ENCODE data around the gene MS4A4E.

The MS4A4E gene

DNA sequence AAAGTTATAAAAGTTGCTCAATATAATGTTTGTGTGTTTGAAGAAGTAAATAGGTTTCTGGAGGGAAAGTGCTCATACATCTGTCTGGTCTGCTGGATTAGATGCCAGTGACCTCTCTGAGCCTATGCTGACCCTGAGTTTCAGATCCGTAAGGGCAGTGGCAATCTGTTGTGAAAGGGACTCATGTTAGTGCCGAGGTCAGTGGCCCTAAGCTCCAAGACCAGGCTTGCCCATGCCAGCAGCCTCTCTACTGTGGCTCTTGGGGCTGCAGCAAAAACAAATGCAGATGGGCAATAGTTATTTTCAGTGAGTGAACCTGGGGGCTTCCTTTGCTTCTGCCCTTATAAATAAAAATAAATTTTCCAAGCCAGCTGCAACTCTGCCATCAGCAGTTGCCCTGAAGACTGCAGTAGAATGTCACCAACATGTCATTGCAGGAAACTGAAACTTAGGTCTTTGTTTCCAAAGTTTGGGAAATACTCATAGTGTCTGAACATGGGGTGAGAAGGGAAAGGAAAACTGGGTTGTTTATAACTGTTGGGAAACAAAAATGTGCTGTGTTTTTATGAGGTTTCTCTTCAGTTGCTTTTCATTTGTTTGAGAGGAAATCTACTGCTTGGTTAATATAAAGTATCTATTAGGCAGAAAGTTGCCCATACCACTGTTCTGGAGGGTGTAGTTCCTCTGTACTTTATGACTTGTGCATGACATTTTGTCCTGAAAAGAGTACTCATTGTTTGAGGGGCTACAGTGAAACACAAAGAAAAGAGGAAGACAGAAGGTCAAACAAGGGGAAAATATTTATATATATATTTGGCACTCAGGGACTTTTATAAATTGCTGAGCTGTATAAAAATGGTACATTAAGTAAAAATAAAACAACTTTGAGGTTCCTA, 9.5 kb upstream of the MS4A4E start:
- no peak for DNase-seq (ENCODE audit: low read depth)
- H3K4me3 ChIP-seq (ENCODE audit: low read depth, low read length): no peak overlapping the region
- TF ChIP-seq, protein P1, sequence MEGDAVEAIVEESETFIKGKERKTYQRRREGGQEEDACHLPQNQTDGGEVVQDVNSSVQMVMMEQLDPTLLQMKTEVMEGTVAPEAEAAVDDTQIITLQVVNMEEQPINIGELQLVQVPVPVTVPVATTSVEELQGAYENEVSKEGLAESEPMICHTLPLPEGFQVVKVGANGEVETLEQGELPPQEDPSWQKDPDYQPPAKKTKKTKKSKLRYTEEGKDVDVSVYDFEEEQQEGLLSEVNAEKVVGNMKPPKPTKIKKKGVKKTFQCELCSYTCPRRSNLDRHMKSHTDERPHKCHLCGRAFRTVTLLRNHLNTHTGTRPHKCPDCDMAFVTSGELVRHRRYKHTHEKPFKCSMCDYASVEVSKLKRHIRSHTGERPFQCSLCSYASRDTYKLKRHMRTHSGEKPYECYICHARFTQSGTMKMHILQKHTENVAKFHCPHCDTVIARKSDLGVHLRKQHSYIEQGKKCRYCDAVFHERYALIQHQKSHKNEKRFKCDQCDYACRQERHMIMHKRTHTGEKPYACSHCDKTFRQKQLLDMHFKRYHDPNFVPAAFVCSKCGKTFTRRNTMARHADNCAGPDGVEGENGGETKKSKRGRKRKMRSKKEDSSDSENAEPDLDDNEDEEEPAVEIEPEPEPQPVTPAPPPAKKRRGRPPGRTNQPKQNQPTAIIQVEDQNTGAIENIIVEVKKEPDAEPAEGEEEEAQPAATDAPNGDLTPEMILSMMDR (IDR thresholded peaks at IDR 0.05; ENCODE audit: low read depth, low read length, missing control alignments): no peak

DNA sequence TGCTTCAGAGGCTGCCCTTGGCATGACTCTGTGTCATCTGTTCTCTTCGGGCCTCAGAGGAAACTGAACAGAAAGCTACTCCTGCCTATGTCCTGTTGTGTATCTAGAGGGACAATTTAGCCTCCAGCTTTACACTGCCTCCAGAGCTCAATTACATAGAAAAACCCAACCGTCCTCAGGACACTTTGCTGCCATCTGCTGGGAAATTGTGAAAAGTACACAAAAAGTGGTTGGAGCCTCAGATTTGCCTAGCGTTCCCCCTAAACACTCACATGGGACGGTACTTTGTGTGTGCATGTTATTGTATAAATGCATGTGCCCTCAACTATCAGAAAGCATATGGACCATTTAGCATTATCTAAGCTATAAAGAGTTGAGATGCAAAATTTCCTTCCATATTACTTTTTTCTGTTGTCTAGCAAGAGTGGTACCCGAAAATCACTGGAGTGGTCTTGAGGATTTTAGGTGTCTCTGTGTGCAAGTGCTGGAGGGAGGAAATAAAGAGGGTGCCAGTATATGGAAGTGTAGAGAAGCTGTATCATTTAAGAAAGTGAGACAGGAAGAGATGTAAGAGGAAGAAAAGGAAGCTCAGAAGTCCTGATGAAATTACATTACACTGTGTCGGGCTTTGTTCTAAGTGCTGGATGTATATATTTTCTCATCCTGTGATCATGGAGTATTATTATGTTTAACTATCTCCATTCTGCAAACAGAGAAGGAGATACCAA, 8.7 kb upstream of the MS4A4E start:
- no peak for DNase-seq (ENCODE audit: low read depth)
- no peak overlapping the region for H3K4me3 ChIP-seq (ENCODE audit: low read depth, low read length)
- TF ChIP-seq, protein P1 (IDR thresholded peaks at IDR 0.05; ENCODE audit: low read depth, low read length, missing control alignments): peak; percentile 49

DNA sequence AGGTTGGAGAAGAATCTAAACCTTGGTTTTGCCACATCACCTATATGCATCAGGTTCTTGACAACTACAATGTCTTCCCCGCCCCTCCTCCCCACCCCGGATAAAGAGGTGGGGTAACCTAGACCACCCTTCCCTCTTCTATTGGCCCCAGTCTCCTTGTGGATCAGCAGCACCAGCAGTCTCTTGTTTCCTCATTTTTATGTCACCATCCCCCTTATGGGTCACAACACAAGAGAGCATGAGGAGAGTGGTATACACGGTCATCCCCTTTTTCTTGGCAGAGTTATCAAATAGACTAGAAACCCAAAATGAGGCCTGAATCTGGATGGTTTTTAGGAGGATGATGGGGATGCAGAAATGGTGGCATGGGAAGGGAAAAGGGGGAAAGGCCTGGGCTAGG, 1.2 kb downstream of the MS4A4E start:
- no peak for DNase-seq (ENCODE audit: low read depth)
- no peak overlapping the region for H3K4me3 ChIP-seq (ENCODE audit: low read depth, low read length)

DNA sequence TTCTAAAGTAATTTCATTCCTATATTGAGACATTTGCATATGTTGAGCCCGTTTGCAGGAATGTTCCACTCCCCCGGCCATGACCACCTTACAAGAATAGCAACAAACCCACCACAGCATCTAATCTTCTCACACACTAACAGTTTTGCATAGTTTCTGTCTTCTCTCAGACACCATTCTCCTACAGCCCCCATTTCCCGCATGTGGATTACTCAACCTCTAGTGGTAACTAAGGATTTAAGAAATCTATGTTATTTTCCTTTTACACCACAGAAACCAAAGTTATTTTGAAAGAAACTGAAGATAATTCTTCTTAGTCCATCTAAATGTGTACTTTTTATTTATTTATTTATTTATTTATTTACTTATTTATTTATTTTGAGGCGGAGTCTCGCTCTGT, 2.3 kb downstream of the MS4A4E start:
- DNase-seq (ENCODE audit: low read depth): no peak
- no peak overlapping the region for H3K4me3 ChIP-seq (ENCODE audit: low read depth, low read length)
- TF ChIP-seq, protein P1 (IDR thresholded peaks at IDR 0.05; ENCODE audit: low read depth, low read length, missing control alignments): no peak

More for the DNA sequence above, 1.2 kb downstream of the MS4A4E start:
- TF ChIP-seq, protein P1 (IDR thresholded peaks at IDR 0.05; ENCODE audit: low read depth, low read length, missing control alignments): no peak

DNA sequence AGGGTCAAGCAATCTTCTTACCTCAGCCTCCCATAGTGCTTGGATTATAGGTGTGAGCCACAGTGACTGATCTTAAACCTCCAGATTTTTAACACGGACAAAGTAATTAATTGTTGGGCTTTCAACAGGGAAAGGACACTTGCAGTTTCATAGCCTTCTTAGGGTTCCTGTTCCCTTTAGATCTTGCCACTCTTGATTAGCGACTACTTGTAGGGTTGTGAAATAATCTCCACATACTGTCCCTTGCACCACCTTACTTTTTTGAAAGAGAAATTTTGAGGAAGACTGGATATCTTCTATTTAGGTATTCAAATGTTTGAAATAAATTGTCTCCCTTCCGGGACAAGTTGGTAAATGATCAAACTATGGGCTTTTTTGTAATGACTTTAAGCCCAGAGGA, 7.6 kb downstream of the MS4A4E start:
- TF ChIP-seq, protein P1 (IDR thresholded peaks at IDR 0.05; ENCODE audit: low read depth, low read length, missing control alignments): no peak
- H3K4me3 ChIP-seq (ENCODE audit: low read depth, low read length): no peak overlapping the region
- DNase-seq (ENCODE audit: low read depth): no peak

DNA sequence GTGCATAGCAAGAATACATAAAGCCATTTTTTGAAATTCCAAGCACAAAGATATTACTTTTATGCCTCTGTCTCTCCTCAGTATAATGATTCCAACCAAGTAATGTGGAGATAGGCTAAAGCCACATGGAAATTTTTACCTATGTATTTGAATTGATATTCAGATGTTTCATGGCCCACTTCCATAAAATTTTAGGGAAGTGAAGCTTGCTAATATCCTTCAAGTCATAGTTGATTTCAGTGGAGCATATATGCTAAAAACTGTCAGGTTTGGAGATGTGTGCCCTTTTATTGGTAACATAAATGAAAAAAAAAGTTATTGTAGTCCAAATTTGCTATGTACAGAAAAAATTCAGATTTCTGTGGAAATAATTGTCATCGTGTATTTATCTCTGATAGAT, 12.3 kb downstream of the MS4A4E start:
- TF ChIP-seq, protein P1 (IDR thresholded peaks at IDR 0.05; ENCODE audit: low read depth, low read length, missing control alignments): no peak
- H3K4me3 ChIP-seq (ENCODE audit: low read depth, low read length): no peak overlapping the region
- no peak for DNase-seq (ENCODE audit: low read depth)
